Measurements from ENCODE around the gene PAGE2B.

The PAGE2B gene

DNA sequence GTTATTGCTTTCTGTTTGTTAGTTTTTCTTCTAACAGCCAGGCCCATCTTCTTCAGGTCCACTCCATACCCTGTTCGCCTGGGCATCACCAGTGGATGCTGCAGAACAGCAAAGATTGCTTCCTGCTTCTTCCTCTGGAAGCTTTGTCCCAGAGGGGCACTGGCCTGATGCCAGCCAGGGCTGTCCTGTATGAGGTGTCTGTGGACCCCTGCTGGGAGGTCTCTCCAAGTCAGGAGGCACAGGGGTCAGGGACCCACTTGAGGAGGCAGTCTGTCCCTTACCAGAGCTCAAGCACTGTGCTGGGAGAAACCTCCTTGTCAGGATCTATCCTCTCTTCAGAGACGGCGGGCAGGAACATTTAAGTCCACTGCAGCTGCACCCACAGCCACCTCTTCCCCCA is 2.5 kb upstream of the PAGE2B start:
- no peak overlapping the region for H3K4me3 ChIP-seq (replicated peaks; ENCODE audit: low read depth, low read length)
- TF ChIP-seq, protein P1, sequence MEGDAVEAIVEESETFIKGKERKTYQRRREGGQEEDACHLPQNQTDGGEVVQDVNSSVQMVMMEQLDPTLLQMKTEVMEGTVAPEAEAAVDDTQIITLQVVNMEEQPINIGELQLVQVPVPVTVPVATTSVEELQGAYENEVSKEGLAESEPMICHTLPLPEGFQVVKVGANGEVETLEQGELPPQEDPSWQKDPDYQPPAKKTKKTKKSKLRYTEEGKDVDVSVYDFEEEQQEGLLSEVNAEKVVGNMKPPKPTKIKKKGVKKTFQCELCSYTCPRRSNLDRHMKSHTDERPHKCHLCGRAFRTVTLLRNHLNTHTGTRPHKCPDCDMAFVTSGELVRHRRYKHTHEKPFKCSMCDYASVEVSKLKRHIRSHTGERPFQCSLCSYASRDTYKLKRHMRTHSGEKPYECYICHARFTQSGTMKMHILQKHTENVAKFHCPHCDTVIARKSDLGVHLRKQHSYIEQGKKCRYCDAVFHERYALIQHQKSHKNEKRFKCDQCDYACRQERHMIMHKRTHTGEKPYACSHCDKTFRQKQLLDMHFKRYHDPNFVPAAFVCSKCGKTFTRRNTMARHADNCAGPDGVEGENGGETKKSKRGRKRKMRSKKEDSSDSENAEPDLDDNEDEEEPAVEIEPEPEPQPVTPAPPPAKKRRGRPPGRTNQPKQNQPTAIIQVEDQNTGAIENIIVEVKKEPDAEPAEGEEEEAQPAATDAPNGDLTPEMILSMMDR (IDR thresholded peaks at IDR 0.05; ENCODE audit: low read length, missing control alignments) = no peak
- no peak for DNase-seq (ENCODE audit: low read depth)

- TF ChIP-seq, protein P1 (IDR thresholded peaks at IDR 0.05; ENCODE audit: low read length, missing control alignments) = no peak
- no peak within 1 kb of the TSS for H3K4me3 ChIP-seq (replicated peaks; ENCODE audit: low read depth, low read length)
Observed at GRCh38 chrX:55088795-55089489, 14.1 kb downstream of the PAGE2B start, which contains the start of gene PAGE2. Gene PAGE2, plus strand, starts transcription at chrX:55089018. Its CDS starts 1,003 bp downstream, at chrX:55090021.

GRCh38 chrX:55098691-55099090 is 23.9 kb downstream of the PAGE2B start:
- no peak for DNase-seq (ENCODE audit: low read depth)
- H3K4me3 ChIP-seq (replicated peaks; ENCODE audit: low read depth, low read length) = no peak overlapping the region
- TF ChIP-seq, protein P1 (IDR thresholded peaks at IDR 0.05; ENCODE audit: low read length, missing control alignments) = no peak

More at GRCh38 chrX:55088795-55089489, 14.1 kb downstream of the PAGE2B start, which contains the start of gene PAGE2:
- DNase-seq (ENCODE audit: low read depth) = no peak

GRCh38 chrX:55099162-55099561 is 24.3 kb downstream of the PAGE2B start:
- H3K4me3 ChIP-seq (replicated peaks; ENCODE audit: low read depth, low read length) = no peak overlapping the region
- TF ChIP-seq, protein P1 (IDR thresholded peaks at IDR 0.05; ENCODE audit: low read length, missing control alignments) = no peak
- DNase-seq (ENCODE audit: low read depth) = no peak

- no peak for DNase-seq (ENCODE audit: low read depth)
- TF ChIP-seq, protein P1 (IDR thresholded peaks at IDR 0.05; ENCODE audit: low read length, missing control alignments) = no peak
- no peak overlapping the region for H3K4me3 ChIP-seq (replicated peaks; ENCODE audit: low read depth, low read length)
Observed at GRCh38 chrX:55102754-55103153, 27.9 kb downstream of the PAGE2B start.

GRCh38 chrX:55107262-55107661 is 32.4 kb downstream of the PAGE2B start:
- H3K4me3 ChIP-seq (replicated peaks; ENCODE audit: low read depth, low read length) = no peak overlapping the region
- TF ChIP-seq, protein P1 (IDR thresholded peaks at IDR 0.05; ENCODE audit: low read length, missing control alignments) = no peak

GRCh38 chrX:55107911-55108310 is 33.1 kb downstream of the PAGE2B start:
- TF ChIP-seq, protein P1 (IDR thresholded peaks at IDR 0.05; ENCODE audit: low read length, missing control alignments) = no peak
- no peak for DNase-seq (ENCODE audit: low read depth)
- no peak overlapping the region for H3K4me3 ChIP-seq (replicated peaks; ENCODE audit: low read depth, low read length)

More at GRCh38 chrX:55107262-55107661, 32.4 kb downstream of the PAGE2B start:
- no peak for DNase-seq (ENCODE audit: low read depth)

All from fibroblast of pulmonary artery (primary cell).